HEK293 (cell line): ENCODE results near the gene ARL6IP5.

Experiments
- AEBP2 ChIP-seq: fragments of 450-650 bp; formaldehyde crosslinking; IDR thresholded peaks from 2 replicates; pipeline ENCODE4 v1.5.1; 2016; ENCODE audit warnings: missing biosample characterization, missing genetic modification characterization, borderline replicate concordance
- CTCF ChIP-seq: fragments of 450-650 bp; formaldehyde crosslinking; IDR thresholded peaks from 2 replicates; pipeline ENCODE4 v1.5.1; 2016; ENCODE audit warnings: missing biosample characterization, missing genetic modification characterization
- GFI1B ChIP-seq: fragments of 450-650 bp; formaldehyde crosslinking; IDR thresholded peaks from 2 replicates; pipeline ENCODE4 v1.5.1; 2016; ENCODE audit warnings: missing biosample characterization, missing genetic modification characterization
- RBAK ChIP-seq: fragments of 450-650 bp; formaldehyde crosslinking; IDR thresholded peaks from 2 replicates; pipeline ENCODE4 v1.5.1; 2016; ENCODE audit warnings: missing biosample characterization, missing genetic modification characterization
- ZBTB1 ChIP-seq: fragments of 450-650 bp; formaldehyde crosslinking; IDR thresholded peaks from 2 replicates; pipeline ENCODE4 v1.5.1; 2016; ENCODE audit warnings: missing biosample characterization, missing genetic modification characterization
- ZNF274 ChIP-seq, 2 experiments: fragments of 200-500 bp in 1 of 2; fragments of 450-650 bp in 1 of 2; sonication (Bioruptor generic) in 1 of 2; formaldehyde crosslinking in 1 of 2; IDR thresholded peaks; 2 replicates each; pipeline versions ENCODE4 v1.5.1 to v1.6.1; 2014 to 2016; ENCODE audit warnings: borderline replicate concordance in 1 of 2, inconsistent platforms in 1 of 2, low read length in 1 of 2, missing biosample characterization in 1 of 2, missing genetic modification characterization in 1 of 2
- ZNF366 ChIP-seq: fragments of 450-650 bp; formaldehyde crosslinking; conservative IDR thresholded peaks from 2 replicates; pipeline ENCODE4 v1.5.1; 2016; ENCODE audit warnings: missing biosample characterization, missing genetic modification characterization
- ZNF426 ChIP-seq: fragments of 450-650 bp; formaldehyde crosslinking; IDR thresholded peaks from 2 replicates; pipeline ENCODE4 v1.5.1; 2017; ENCODE audit warnings: missing biosample characterization, missing genetic modification characterization, mild to moderate bottlenecking, inconsistent platforms, moderate library complexity

- TF ChIP-seq RBAK (tag by site-specific recombination) (no peak), CTCF (tag by site-specific recombination) (no peak), ZNF426 (tag by site-specific recombination) (no peak), ZNF366 (0 out of 2 replicates have a peak, but pooled peaks have one; percentile 11), GFI1B (tag by site-specific recombination) (no peak), ZBTB1 (tag by site-specific recombination) (no peak), AEBP2 (tag by site-specific recombination) (no peak), ZNF274 (IDR thresholded peaks at IDR 0.05; ENCODE audit: low read length) (no peak), ZNF274 (tag by site-specific recombination; IDR thresholded peaks at IDR 0.05; ENCODE audit: borderline replicate concordance) (no peak)
Observed at GRCh38 chr3:69052472-69052898, 32.3 kb upstream of the ARL6IP5 start.
